GM18951 (cell line): ENCODE data around the gene PDK3.

Experiments
- POLR2A ChIP-seq: IDR thresholded peaks from 4 replicates; pipeline ENCODE4 v1.6.1; 2011; ENCODE audit warnings: mild to moderate bottlenecking; ENCODE audit not compliant: insufficient read length, insufficient read depth; ENCODE audit errors: extremely low read depth
- in situ Hi-C: fragments of 300-500 bp; cut with MboI; formaldehyde crosslinking; loops from one replicate; pipeline ENCODE4 v1.12.0; 2022; ENCODE audit warnings: low sequenced_read_pairs, mixed read lengths, inconsistent platforms; ENCODE audit not compliant: unreplicated experiment

Gene PDK3

DNA sequence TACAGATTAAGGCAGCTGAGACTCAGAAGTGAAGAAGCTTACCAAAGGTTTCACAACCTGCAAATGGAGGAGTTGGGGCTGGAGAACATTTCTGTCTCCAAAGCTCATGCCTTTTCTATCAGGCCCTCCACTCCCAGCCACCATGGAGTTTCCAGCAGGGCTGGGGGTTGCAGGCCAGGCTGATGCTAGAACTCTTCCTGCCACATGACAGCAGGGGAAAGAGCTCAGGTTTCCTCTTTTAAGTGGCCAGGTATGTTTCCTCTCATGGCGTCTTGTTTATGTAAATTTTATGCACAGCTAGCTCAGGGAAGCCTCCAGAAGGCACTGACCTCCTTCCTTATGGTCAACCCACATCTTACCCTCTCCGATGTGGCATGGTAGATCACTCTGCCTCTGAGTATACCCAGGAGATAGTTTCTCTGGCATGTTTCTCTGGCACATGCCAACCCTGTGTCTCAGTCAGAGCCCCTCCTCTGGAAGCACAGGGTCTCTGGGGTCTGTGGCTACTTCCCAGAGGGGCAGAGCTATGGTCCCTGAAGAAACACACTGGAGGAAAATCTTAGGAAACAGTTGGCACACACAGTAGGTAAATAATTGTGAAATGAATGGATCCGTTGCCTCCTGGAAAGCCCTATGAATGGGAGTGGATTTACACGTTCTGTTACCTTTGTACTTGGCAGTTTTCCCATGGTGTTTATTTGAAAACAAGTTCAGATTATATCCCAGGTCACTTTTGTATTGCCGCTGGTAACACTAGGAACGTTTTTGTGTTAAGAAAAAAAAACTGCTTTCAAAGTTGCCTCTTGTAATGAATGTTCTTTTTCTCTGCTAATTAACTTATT lies 28.9 kb downstream of the PDK3 start:
- in situ Hi-C loops: no loop called here
- TF ChIP-seq POLR2A: no peak

DNA sequence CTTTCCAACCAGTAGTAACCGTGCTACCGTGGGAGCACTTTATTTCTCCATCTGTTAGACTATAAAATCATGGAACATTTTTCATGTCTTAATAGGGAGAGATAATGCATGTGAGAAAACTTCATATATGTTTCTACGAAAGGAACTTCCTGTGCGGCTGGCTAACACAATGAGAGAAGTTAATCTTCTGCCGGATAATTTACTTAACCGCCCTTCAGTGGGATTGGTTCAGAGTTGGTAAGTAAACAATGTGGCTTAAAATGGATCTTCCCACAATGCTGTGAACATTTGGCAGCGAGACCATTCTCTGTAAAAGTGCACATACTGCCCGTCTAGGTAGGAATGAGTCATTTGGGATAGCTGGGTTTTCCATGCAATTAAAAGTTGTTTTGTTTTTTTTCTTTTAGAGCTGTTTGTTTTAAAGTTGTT lies 29.6 kb downstream of the PDK3 start:
- in situ Hi-C loops: no loop called here
- TF ChIP-seq POLR2A: no peak

- no peak for TF ChIP-seq POLR2A
- in situ Hi-C loops: no loop called here
Observed at GRCh38 chrX:24495700-24496099, 30.6 kb downstream of the PDK3 start.

DNA sequence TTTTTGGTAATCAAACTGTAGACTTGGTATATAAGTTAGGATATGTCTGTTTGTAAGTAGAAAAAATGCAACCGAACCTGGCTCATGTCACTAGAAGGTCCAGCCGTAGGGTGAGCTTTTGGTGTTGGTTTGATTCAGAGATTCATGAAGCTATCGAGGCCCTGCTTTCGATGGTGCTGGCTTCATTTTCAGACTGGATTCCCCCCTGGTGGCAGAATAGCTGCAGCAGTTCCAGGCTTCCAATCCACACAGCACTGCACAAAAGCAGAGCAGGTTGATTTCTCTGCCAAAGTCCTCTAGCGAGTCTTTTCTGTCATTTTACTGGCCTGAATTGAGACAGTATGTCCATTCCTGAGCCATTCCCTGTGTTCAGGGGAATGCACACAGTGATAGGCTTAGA lies 33.1 kb downstream of the PDK3 start:
- in situ Hi-C loops: no loop called here

DNA sequence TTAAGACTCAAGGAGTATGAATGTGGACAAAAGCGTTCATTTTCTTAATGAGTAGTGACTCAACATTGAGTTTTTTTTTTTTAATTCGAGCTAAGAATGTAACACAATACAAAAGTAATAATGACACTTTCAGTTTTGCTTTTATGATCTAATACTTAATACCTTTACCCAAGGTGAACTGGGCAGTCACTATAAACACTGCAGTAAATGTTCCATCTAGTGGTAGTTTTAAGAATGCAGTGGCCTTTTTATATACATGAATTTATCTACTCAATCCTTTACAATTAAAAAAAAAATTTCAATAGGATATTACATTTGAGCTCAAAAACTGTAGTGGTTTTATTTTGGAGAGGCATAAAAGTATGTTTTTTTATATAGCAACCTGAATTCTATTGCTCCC lies 33.9 kb downstream of the PDK3 start:
- in situ Hi-C loops: no loop called here
- no peak for TF ChIP-seq POLR2A

More for the DNA sequence above, 33.1 kb downstream of the PDK3 start:
- TF ChIP-seq POLR2A: no peak

DNA sequence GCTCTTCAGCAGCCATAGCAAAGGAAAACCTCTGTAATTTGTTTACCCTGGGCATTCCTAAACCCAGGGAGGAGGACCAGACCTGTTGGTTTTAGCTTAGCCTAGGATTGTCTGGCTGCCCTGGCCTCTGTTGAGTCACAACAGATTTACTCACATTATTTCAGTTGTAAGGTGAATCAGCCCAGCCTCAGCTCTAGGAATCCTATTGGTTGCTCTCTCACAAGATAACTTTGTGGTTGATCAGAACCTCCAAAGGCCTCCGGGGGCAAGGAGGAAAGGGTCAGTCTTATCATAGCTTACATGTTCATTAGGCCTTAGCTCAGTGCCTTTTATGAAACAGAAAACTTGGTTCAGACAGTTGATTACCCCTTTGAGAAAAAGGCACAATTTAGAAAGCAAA lies 41.0 kb downstream of the PDK3 start:
- in situ Hi-C loops: no loop called here

DNA sequence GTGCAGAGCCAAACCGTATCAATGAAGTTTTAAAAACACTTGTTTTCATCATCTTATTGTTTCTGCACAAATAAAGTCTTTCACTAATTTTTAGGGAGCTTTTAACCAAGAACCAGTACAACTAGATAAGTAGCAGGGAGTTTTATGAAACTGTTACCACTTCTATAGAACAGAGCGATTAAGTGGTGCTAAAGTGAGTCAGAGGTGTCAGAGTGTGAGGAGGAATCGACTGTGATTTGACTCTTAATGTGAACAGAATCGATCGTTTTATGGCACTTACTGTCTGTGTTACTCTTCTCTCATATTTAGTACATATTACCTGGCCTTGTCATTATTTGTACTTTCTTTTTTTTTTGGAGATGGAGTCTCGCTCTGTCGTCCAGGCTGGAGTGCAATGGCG lies 43.3 kb downstream of the PDK3 start:
- TF ChIP-seq POLR2A: no peak
- in situ Hi-C loops: no loop called here

More for the DNA sequence above, 41.0 kb downstream of the PDK3 start:
- no peak for TF ChIP-seq POLR2A

GRCh38 chrX:24513416-24513815 lies 48.3 kb downstream of the PDK3 start:
- in situ Hi-C loops: no loop called here
- no peak for TF ChIP-seq POLR2A

DNA sequence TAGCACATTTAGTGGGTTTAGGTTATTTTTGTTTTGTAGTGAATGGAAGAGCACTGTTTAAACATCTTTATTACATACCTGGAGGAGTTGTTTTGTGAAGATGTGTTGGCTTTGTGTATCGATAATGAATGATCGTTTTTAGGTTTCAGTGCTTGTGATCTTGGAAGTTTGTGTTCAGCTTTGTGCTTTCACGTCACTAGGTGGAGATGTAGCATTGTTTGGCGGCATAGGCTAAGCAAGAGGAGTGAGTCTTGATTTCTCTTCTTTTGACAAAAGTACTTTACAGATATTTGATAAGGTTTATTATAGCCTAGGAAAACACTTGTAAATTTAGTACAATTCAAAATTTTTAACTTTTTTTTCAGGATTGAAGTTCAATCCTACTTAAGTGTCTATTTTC lies 50.4 kb downstream of the PDK3 start:
- TF ChIP-seq POLR2A: no peak
- in situ Hi-C loops: no loop called here

DNA sequence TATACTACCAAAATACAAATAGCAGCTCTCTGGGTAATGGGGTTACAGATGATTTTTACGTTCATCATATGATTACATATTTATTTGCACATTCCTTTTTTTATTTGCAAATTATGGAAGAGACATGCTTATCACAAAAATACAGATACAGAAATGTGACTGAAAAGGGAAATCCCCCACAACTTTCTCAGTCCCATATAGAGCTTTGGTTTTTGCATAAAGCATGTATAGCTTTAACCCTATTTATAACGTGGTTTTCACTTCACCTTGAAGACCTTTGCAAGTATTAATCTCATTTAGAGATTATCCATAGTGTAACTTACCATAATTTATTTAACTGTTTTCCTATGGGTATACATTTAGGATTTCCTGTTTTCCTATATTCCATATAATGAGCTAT lies 55.4 kb downstream of the PDK3 start:
- no peak for TF ChIP-seq POLR2A
- in situ Hi-C loops: no loop called here

DNA sequence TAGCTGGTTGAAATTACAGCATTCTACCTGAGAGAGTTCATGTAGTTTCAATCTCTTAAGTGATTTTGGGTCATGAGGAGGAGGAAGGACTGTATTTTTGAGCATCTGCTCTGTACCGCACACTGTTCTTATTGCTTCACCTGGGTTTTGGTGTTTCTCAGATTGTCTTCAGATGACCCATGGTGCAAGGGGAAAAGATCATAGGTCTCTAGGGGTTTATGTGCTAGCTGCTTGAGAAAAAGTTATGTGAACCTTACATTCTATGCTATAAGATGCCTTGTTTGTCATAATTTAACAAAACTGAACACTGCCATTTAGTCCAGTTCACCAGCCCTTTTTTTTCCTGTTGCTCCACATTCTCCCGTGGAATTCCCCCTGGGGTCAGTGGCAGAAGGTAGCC lies 60.4 kb downstream of the PDK3 start:
- no peak for TF ChIP-seq POLR2A
- in situ Hi-C loops: no loop called here

DNA sequence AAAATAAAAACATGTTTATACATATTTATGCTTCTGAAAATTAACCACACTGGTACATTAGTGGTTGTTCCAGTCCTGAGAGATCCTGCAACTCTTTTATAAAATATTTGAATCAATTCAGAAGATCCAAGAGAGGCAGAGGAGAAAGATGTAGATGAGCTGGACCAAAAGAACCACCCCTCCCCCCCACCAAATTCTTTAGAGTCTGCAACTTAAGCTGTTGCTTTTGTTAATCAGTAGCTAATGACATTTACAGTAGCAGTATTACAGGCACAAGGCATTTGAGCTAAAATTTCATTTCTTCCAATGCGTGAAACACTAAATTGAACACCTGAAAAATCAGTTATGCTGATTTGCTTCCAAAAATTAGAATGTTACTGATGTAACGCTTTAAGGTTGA lies 61.5 kb downstream of the PDK3 start:
- no peak for TF ChIP-seq POLR2A
- in situ Hi-C loops: no loop called here

- no peak for TF ChIP-seq POLR2A
Observed at GRCh38 chrX:24528605-24529004, 63.5 kb downstream of the PDK3 start.

DNA sequence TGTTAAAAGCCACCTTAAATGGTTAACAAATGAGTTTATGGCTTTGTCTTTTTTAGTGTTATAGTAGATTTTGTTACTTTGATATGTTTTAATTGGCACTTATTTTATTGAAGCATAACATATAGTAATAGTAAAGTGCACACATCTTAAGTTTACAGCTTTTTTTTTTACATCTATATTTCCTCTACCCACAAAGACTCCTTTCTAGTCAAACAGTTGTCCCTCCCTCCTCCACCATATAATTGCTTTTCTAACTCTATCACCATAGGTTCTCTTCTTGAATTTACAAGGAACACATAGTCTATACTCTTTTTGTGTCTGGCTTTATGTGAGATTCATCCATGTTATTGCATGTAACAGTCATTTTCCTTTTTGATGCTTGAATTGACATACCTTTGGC lies 71.5 kb downstream of the PDK3 start:
- in situ Hi-C loops: no loop called here
- no peak for TF ChIP-seq POLR2A

More at GRCh38 chrX:24528605-24529004, 63.5 kb downstream of the PDK3 start:
- in situ Hi-C loops: no loop called here

DNA sequence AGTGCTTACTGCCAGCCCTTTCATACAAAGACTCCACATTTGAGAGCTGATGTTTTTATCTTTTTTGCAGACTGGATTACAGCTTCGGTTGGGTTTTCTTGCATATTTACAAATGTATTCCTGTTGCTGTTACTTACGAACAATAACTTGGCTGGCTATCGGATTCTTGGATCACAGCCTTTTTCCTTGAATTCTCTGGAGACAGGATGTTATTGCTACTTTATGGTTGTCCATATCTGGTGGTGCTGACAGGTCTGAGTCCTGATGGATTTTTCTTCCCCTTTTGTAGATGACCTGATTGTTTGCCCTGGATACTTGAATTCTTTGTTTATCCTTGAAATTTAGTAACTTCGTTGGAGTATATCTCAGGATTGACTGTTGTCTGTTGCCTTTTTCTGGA lies 77.7 kb downstream of the PDK3 start:
- in situ Hi-C loops: no loop called here
- no peak for TF ChIP-seq POLR2A

DNA sequence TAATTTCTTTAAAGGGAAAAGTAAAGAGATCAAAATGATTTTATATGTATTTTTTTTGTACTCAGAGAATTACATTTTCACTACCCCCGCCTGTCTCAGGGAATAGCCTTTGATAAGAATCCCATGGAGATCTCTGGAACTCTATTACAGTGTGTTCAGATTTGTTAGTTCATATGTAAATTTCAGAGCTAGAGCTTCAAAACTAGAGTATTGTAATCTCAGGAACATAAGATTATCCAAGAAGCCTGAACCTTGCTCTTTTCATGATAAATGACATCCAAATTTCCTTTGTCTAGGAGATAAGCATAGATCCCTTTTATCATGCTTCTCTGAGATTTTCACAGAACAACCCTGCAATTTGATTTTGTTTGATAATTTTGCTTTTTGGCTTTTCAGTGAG lies 82.9 kb downstream of the PDK3 start:
- TF ChIP-seq POLR2A: no peak
- in situ Hi-C loops: no loop called here
